Measurements from ENCODE around the gene MICALL2. TPM values are rescaled to one million over a fixed set of nuclear protein-coding genes. Genes with fewer than 3 reads are reported as not detected.

Gene MICALL2
- total RNA-seq, 1 experiment from 2014 or later = 19.0 TPM

DNA sequence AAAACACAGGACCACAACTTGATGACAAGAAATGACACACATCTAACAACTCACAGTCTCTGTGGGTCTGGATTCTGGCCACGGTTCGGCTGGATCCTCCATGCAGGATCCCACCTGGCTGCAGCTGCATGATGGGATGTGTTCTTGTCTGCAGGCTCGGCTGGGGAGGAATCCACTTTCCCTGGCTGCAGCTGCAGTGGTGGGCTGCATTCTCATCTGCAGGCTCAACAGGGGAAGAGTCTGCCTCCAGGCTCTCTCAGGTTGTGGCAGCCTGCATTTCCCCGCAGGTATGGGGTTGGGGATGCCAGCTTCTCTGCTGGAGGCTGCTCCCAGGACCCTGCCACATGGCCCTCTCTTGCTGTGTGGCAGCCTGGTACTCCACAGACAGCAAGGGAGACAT is 64.9 kb downstream of the MICALL2 start:
- no peak for DNase-seq (ENCODE audit: low read depth)

GRCh38 chr7:1393421-1393820 is 65.8 kb downstream of the MICALL2 start:
- DNase-seq (ENCODE audit: low read depth) = no peak

DNA sequence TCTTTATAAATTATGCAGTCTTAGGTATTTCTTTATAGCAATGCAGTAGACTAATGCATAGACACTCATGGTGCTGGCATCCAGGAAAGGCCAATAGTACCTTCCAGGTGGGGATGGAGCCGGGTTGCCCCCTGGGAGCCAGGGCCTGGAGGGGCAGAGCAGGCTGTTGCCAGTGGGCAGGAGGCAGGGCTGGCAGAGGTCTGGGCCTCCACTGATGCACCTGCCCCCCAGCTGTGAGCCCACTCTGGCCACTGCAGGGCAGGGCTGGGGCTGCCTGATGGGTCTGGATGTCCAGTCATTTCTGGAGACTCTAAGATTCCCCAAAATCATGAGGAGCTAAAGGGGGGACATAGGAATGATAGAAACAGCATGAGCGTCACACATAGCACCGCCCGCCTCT is 66.7 kb downstream of the MICALL2 start:
- DNase-seq (ENCODE audit: low read depth) = no peak

DNA sequence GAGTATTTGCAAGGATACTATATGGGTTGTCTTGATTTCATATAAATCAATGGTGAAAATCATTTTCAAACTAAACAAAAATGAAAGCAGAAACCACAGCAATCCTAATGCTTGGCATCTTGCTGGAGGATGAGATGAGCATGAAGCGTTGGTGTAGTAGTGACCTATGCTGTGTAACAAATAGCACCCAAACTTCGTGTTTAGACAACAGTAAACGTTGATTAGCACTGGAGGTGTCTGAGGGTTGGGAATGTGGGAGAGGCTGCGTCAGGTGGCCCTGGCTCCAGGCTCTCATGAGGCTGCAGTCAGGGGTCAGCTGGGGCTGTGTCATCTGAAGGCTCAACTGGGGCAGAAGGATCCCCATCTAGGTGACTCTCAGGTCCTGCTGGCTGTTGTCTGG is 67.8 kb downstream of the MICALL2 start:
- no peak for DNase-seq (ENCODE audit: low read depth)

DNA sequence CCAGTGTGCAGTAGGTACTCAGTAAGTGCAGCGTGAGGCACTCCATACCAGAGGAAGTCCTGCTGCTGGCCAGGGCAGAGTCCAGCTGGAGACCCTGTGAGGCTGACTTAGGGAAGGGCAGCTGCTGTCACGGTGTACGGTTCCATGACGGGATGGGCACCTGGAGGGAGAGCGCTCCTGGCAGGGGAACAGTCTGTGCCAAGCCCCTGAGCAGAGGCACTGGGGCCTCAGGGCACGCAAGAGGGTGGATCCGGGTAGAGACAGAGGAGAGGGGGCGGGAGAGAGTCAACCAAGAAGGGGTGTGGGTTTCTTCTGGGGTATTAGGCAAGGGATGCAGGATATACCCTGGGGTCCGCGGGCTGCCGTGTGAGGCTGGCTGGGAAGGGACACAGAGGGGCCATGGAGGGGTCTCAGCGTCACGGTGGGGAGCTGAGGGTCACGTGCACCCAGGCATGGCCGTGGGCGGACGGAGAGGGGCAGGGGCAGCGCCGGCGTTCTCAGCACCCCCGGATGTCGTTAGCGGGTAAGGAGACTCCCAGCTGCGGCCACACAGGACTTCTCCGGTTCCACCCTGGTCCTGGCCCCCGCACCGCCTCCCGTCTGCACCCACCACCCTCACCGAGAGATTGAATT is 70.5 kb downstream of the MICALL2 start:
- DNase-seq (ENCODE audit: low read depth) = no peak

GRCh38 chr7:1388021-1388702 is 71.1 kb downstream of the MICALL2 start:
- no peak for DNase-seq (ENCODE audit: low read depth)

DNA sequence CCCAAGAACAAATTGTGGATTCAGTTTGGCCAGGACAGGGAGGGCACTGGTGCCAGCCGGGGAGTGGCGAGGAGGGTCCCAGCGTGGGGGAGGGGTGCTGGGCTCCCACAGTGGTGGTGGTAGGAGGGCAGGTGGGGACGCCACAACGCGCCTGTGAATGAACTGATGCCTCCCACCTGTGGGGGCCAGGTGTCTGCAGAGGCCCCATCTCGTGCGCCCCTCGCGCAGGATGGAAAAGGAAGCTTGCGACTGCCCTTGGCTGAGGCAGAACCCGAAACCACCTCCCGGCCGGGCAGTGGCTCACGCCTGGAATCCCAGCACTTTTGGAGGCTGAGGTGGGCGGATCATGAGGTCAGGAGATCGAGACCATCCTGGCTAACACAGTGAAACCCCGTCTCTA is 72.0 kb downstream of the MICALL2 start:
- no peak for DNase-seq (ENCODE audit: low read depth)

- no peak for DNase-seq (ENCODE audit: low read depth)
These were observed 72.5 kb downstream of the MICALL2 start for GRCh38 chr7:1386623-1387220.

DNA sequence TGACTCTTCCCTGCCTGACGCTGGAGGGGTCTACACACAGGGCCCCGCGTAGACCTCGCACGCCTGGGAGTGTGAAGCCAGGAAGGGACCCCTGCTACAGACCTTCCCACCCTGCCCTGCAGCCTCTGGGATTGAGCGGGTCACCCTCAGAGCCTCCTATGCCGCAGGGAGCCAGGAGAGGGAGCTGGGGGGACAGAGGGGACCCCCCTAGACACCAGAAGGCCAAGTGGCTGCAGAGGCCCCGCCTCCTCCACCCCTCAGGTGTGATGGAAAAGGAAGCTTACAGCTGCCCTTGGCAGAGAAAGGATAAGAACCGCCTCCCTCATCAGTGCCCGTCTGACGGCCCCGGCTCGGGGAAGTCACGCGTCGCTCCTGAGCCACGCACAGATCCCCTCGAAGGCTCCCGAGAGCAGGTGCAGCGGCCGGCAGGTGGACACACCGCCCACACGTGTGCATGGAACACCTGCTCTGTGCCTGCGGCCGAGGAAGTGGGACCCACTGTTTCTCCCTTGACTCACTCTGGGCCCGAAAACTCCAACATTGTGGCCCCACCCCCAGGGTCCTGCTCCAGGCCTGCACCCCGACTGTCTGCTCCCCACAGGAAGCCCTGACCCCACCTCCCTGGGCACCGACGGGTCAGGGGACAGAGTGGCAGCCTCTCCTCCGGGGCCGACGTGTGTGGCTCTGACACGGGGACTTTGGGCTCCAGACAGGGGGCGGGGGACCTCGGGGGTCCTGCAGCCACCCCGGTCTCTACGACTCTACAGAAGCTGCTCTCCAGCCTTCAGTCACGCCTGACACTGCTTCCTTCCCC is 73.3 kb downstream of the MICALL2 start:
- no peak for DNase-seq (ENCODE audit: low read depth)

- no peak for DNase-seq (ENCODE audit: low read depth)
These were observed 74.0 kb downstream of the MICALL2 start for GRCh38 chr7:1385086-1385808.

Other genes starting within 250 kb of the MICALL2 start
- not detected in 2 replicates for gene UNCX, start 226.6 kb downstream of the MICALL2 start, total RNA-seq (2014; rRNA removed; shearing (Covaris generic))
- 42.9 and 61.6 TPM in 2 replicates for gene INTS1, start 44.9 kb upstream of the MICALL2 start, total RNA-seq (2014; rRNA removed; shearing (Covaris generic))
- 19.8 and 25.8 TPM in 2 replicates for gene MAFK, start 71.2 kb upstream of the MICALL2 start, total RNA-seq (2014; rRNA removed; shearing (Covaris generic))
- 1.7 and 5.9 TPM in 2 replicates for gene TMEM184A, start 96.7 kb upstream of the MICALL2 start, total RNA-seq (2014; rRNA removed; shearing (Covaris generic))
- gene PSMG3, start 110.6 kb upstream of the MICALL2 start, total RNA-seq (2014; rRNA removed; shearing (Covaris generic)) = 107 and 130 TPM in 2 replicates
- gene ELFN1, start 210.8 kb upstream of the MICALL2 start, total RNA-seq (2014; rRNA removed; shearing (Covaris generic)) = 0.15 and 1.1 TPM in 2 replicates